ENCODE data around the gene HOXC5. TPM values are rescaled to one million over a fixed set of nuclear protein-coding genes. Genes with fewer than 3 reads are reported as not detected.

HOXC5 gene
- 1 to 10 TPM; 1.5 to 7.8 (median 3.0) TPM for polyA plus RNA-seq (ENCODE audit: insufficient read length in 4 of 4)

GRCh38 chr12:54032627-54033100 lies at the start of gene HOXC5:
TSS of gene HOXC5 (plus strand) at chr12:54033050. CDS start at chr12:54033123, 73 bp downstream.
- no peak for DNase-seq (ENCODE audit: low read depth in 4 of 4, low spot score in 3 of 4)

GRCh38 chr12:53983568-53983949 lies 49.3 kb upstream of the HOXC5 start:
- DNase-seq (ENCODE audit: low read depth in 4 of 4, low spot score in 3 of 4): no peak

- no peak for DNase-seq (ENCODE audit: low read depth in 4 of 4, low spot score in 3 of 4)
Observed at GRCh38 chr12:53983950-53984572, 48.8 kb upstream of the HOXC5 start.

- peak; percentile 95 to 98 (median 96) for DNase-seq (ENCODE audit: low read depth in 4 of 4, low spot score in 3 of 4)
Observed at GRCh38 chr12:53984901-53985691, 47.8 kb upstream of the HOXC5 start, which contains the start of gene HOXC10. TSS of gene HOXC10 (plus strand) at chr12:53985146. CDS start at chr12:53985260, 114 bp downstream.

GRCh38 chr12:53985692-53985993 lies 47.2 kb upstream of the HOXC5 start:
- DNase-seq (ENCODE audit: low read depth in 4 of 4, low spot score in 3 of 4): no peak

GRCh38 chr12:53985994-53986685 lies 46.7 kb upstream of the HOXC5 start:
- no peak for DNase-seq (ENCODE audit: low read depth in 4 of 4, low spot score in 3 of 4)

GRCh38 chr12:53986686-53987483 lies 46.0 kb upstream of the HOXC5 start:
- DNase-seq (ENCODE audit: low read depth in 4 of 4, low spot score in 3 of 4): no peak

- DNase-seq (ENCODE audit: low read depth in 4 of 4, low spot score in 3 of 4): no peak
Observed at GRCh38 chr12:53987787-53988230, 45.0 kb upstream of the HOXC5 start.

- DNase-seq (ENCODE audit: low read depth in 4 of 4, low spot score in 3 of 4): no peak
Observed at GRCh38 chr12:53988541-53989226, 44.2 kb upstream of the HOXC5 start.

- DNase-seq (ENCODE audit: low read depth in 4 of 4, low spot score in 3 of 4): no peak
Observed at GRCh38 chr12:53989227-53990113, 43.4 kb upstream of the HOXC5 start.

GRCh38 chr12:53990311-53991076 lies 42.4 kb upstream of the HOXC5 start:
- DNase-seq (ENCODE audit: low read depth in 4 of 4, low spot score in 3 of 4): no peak

GRCh38 chr12:53991077-53991460 lies 41.8 kb upstream of the HOXC5 start:
- DNase-seq (ENCODE audit: low read depth in 4 of 4, low spot score in 3 of 4): no peak

GRCh38 chr12:53992377-53992889 lies 40.4 kb upstream of the HOXC5 start:
- DNase-seq (ENCODE audit: low read depth in 4 of 4, low spot score in 3 of 4): no peak

- DNase-seq (ENCODE audit: low read depth in 4 of 4, low spot score in 3 of 4): no peak
Observed at GRCh38 chr12:53993162-53994008, 39.5 kb upstream of the HOXC5 start.

- no peak for DNase-seq (ENCODE audit: low read depth in 4 of 4, low spot score in 3 of 4)
Observed at GRCh38 chr12:53994009-53994263, 38.9 kb upstream of the HOXC5 start.

GRCh38 chr12:53994264-53995001 lies 38.4 kb upstream of the HOXC5 start:
- DNase-seq (ENCODE audit: low read depth in 4 of 4, low spot score in 3 of 4): no peak

GRCh38 chr12:53995002-53995377 lies 37.9 kb upstream of the HOXC5 start:
- no peak for DNase-seq (ENCODE audit: low read depth in 4 of 4, low spot score in 3 of 4)

Measured in left renal pelvis (tissue), 4 donors.